GM12864 (cell line): Measurements from ENCODE around the gene SEPTIN10.
A peak's percentile ranks its signal among the peaks of the same experiment; 100 is the strongest.

Experiments
- DNase-seq: peaks from one replicate; pipeline ENCODE4 v3.0.0-alpha.2; 2011; ENCODE audit warnings: low read depth
- H3K4me3 ChIP-seq: 2 replicates; pipeline ENCODE4 v1.5.1; 2011; ENCODE audit warnings: mild to moderate bottlenecking, low read depth, low read length, control low read depth
- TF ChIP-seq, protein P1 (sequence below): IDR thresholded peaks from 2 replicates; pipeline ENCODE4 v1.5.1; 2011; ENCODE audit warnings: low read depth, mild to moderate bottlenecking, moderate library complexity, low read length, control low read depth, inconsistent platforms; ENCODE audit errors: missing control alignments

The SEPTIN10 gene

GRCh38 chr2:109555346-109555900 is 58.3 kb downstream of the SEPTIN10 start:
- H3K4me3 ChIP-seq: no peak overlapping the region
- no peak for DNase-seq
- TF ChIP-seq, protein P1, sequence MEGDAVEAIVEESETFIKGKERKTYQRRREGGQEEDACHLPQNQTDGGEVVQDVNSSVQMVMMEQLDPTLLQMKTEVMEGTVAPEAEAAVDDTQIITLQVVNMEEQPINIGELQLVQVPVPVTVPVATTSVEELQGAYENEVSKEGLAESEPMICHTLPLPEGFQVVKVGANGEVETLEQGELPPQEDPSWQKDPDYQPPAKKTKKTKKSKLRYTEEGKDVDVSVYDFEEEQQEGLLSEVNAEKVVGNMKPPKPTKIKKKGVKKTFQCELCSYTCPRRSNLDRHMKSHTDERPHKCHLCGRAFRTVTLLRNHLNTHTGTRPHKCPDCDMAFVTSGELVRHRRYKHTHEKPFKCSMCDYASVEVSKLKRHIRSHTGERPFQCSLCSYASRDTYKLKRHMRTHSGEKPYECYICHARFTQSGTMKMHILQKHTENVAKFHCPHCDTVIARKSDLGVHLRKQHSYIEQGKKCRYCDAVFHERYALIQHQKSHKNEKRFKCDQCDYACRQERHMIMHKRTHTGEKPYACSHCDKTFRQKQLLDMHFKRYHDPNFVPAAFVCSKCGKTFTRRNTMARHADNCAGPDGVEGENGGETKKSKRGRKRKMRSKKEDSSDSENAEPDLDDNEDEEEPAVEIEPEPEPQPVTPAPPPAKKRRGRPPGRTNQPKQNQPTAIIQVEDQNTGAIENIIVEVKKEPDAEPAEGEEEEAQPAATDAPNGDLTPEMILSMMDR: no peak

- H3K4me3 ChIP-seq: no peak overlapping the region
- no peak for DNase-seq
- TF ChIP-seq, protein P1: no peak
Measured at GRCh38 chr2:109554758-109555157, 59.0 kb downstream of the SEPTIN10 start.

DNA sequence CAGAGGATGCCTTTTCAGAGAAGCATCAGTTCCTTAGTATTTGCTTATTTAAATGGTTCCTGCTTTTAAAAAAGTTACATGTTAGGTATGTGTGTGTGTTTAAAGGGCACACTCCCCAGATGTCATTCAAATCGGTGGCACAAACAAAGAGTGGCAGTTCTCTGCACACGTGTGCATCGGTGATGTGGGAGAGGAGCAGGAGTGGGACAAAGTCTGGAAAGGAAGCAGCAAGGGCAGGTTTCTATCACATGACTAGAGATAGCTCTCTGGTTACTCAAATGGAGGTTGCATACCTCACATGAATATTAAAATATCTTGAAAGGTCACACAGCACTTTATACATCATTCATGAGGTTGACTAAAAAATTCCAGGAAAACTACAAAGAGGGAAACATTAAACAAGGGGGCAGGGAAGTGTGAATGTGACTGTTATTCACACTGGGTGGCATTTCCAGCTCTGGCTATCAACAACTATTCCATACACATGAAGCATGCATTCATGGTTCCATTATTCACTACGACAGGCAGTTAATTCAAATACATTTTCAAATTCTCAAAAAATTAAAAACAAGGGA is 64.7 kb downstream of the SEPTIN10 start:
- no peak for DNase-seq
- TF ChIP-seq, protein P1: no peak
- no peak overlapping the region for H3K4me3 ChIP-seq

DNA sequence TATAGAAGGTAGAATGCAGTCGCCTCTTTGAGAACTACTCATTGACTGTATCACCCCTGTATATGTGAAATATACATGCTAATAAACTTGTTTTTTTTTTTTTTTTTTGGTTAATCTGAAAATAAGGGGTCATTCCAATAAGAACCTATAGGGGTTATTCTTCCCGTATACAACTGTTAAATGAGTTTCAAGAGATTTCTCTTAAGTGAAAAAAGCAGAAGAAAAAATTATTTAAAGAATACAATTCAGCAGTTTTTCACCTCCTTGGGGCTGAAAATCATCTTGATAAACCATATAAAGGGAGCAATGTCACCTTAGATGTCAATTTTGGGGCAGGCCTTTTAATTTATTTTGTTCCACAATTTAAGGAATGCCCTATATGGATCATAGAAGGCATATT is 66.5 kb downstream of the SEPTIN10 start:
- H3K4me3 ChIP-seq: no peak overlapping the region
- TF ChIP-seq, protein P1: no peak
- no peak for DNase-seq

- no peak overlapping the region for H3K4me3 ChIP-seq
- TF ChIP-seq, protein P1: peak; percentile 94
- peak; percentile 25 for DNase-seq
Measured at GRCh38 chr2:109545828-109546713, 67.7 kb downstream of the SEPTIN10 start.

DNA sequence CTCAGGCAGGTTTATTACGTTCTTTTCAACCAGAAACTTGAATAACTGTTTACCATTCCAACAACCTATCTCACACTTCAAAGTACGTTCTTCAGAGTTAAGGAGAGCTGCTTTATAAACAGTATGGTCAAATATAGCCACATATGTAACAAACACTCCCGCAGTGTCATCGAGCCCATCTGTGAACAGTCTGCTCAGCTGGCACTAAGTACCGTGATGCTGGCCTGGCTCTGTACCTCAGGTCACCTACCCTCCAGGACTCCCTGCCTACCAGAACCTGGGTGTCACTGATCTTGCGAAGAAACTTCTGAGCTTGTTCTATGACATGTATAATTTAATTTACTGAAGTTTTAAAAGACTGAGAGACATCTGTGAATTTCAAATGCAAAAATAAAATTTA is 71.4 kb downstream of the SEPTIN10 start:
- H3K4me3 ChIP-seq: no peak overlapping the region

More for the DNA sequence above, 71.4 kb downstream of the SEPTIN10 start:
- TF ChIP-seq, protein P1: no peak
- DNase-seq: no peak
